ENCODE data around the gene MUTYH. TPM values are rescaled to one million over a fixed set of nuclear protein-coding genes. Genes with fewer than 3 reads are reported as not detected.
"Not testable (repeated sequence)": the region's sequence is repeated elsewhere in the genome, so short reads cannot be mapped to it uniquely, and the experiment has no call there.

MUTYH gene
- total RNA-seq, 1 donor from 2014 or later: 48.2 TPM

DNA sequence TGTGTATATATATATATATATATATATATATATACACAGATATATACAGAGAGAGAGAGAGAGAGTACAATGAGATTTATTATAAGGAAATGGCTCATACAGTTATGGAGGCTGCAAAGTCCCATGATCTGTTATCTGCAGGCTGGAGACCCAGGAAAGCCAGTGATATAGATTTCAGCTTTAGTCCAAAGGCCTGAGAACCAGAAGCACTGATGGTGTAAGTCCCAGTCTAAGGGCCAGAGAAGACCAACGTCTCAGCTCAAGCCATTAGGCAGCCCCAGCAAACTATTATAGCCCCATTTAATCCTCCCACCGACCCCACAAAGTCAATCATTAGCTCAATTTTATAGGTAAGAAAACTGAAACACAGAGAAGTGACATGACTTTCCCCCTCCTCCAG lies 48.5 kb downstream of the MUTYH start:
- no peak overlapping the region for H3K4me3 Mint-ChIP-seq

GRCh38 chr1:45291002-45291401 lies 49.2 kb downstream of the MUTYH start:
- H3K4me1 ChIP-seq; H3K4me3 ChIP-seq; H3K4me1 Mint-ChIP-seq; H3K9ac ChIP-seq; H3K27ac ChIP-seq; H3K36me3 ChIP-seq; DNase-seq (ENCODE audit: low spot score); H3K27me3 ChIP-seq; H3K4me3 Mint-ChIP-seq; H3K4me2 ChIP-seq; H3K9me3 ChIP-seq (ENCODE audit: low read depth); H3F3A ChIP-seq (ENCODE audit: low read depth); H3K36me3 Mint-ChIP-seq; H3K27me3 Mint-ChIP-seq (ENCODE audit: insufficient read depth, low read depth); H3K9me3 Mint-ChIP-seq; H4K20me1 ChIP-seq (ENCODE audit: low read depth); H3K27ac Mint-ChIP-seq; H2AFZ ChIP-seq (replicated peaks); H3K79me2 ChIP-seq (ENCODE audit: low read depth): not testable (repeated sequence)

More for the DNA sequence above, 48.5 kb downstream of the MUTYH start:
- H4K20me1 ChIP-seq (ENCODE audit: low read depth): no peaks in the 10 kb centered on the region
- no peaks in the 10 kb centered on the region for H3K36me3 ChIP-seq
- H3K4me2 ChIP-seq: no peak overlapping the region
- no peak for DNase-seq (ENCODE audit: low spot score)
- no peaks in the 10 kb centered on the region for H3K27me3 ChIP-seq
- no peak overlapping the region for H3K27ac ChIP-seq
- no peaks in the 10 kb centered on the region for H3F3A ChIP-seq (ENCODE audit: low read depth)
- H3K4me1 ChIP-seq: no peaks in the 10 kb centered on the region
- H3K79me2 ChIP-seq (ENCODE audit: low read depth): no peaks in the 10 kb centered on the region
- Mint-ChIP-seq H3K36me3 (no peaks in the 10 kb centered on the region), H3K27ac (no peak overlapping the region), H3K9me3 (no peaks in the 10 kb centered on the region), H3K4me1 (no peaks in the 10 kb centered on the region), H3K27me3 (ENCODE audit: insufficient read depth, low read depth) (peaks cover 5% of the 10 kb centered on the region)
- no peaks in the 10 kb centered on the region for H3K9me3 ChIP-seq (ENCODE audit: low read depth)
- no peak for TF ChIP-seq EZH2 (IDR thresholded peaks at IDR 0.05)
- H2AFZ ChIP-seq (replicated peaks): no peak overlapping the region
- no peak overlapping the region for H3K4me3 ChIP-seq
- H3K9ac ChIP-seq: no peak overlapping the region

- not testable (repeated sequence) for H3K27ac Mint-ChIP-seq; H3K4me3 ChIP-seq; H3K27me3 Mint-ChIP-seq (ENCODE audit: insufficient read depth, low read depth); H3K9me3 Mint-ChIP-seq; H3K79me2 ChIP-seq (ENCODE audit: low read depth); H3K27ac ChIP-seq; H4K20me1 ChIP-seq (ENCODE audit: low read depth); H3K4me3 Mint-ChIP-seq; H3K36me3 ChIP-seq; H3K36me3 Mint-ChIP-seq; H3F3A ChIP-seq (ENCODE audit: low read depth); H3K27me3 ChIP-seq; H2AFZ ChIP-seq (replicated peaks); H3K9ac ChIP-seq; H3K4me1 ChIP-seq; H3K9me3 ChIP-seq (ENCODE audit: low read depth); H3K4me2 ChIP-seq; H3K4me1 Mint-ChIP-seq; DNase-seq (ENCODE audit: low spot score)
These were observed 53.7 kb downstream of the MUTYH start for GRCh38 chr1:45286521-45286920.

DNA sequence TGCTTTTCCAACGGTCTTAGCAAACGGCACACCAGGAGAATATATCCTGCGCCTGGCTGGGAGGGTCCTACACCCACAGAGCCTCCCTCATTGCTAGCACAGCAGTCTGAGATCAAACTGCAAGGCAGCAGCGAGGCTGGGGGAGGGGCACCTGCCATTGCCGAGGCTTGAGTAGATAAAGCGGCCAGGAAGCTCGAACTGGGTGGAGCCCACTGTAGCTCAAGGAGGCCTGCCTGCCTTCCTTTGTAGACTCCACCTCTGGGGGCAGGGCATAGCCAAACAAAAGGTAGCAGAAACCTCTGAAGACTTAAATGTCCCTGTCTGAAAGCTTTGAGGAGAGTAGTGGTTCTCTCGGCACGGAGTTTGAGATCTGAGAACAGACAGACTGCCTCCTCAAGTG lies 55.4 kb downstream of the MUTYH start:
- not testable (repeated sequence) for DNase-seq (ENCODE audit: low spot score); H3K4me3 Mint-ChIP-seq; H3K27ac Mint-ChIP-seq; H3K27ac ChIP-seq; H3K4me1 Mint-ChIP-seq; H4K20me1 ChIP-seq (ENCODE audit: low read depth); H3K36me3 ChIP-seq; H3K4me2 ChIP-seq; H3K27me3 Mint-ChIP-seq (ENCODE audit: insufficient read depth, low read depth); H3K36me3 Mint-ChIP-seq; H3K4me3 ChIP-seq; H3K9me3 Mint-ChIP-seq; H3K79me2 ChIP-seq (ENCODE audit: low read depth); H3K4me1 ChIP-seq; H3K9ac ChIP-seq; H3K27me3 ChIP-seq; H3K9me3 ChIP-seq (ENCODE audit: low read depth); H2AFZ ChIP-seq (replicated peaks); H3F3A ChIP-seq (ENCODE audit: low read depth)

- Histone ChIP-seq H3K4me2 (no peak overlapping the region), H3K79me2 (ENCODE audit: low read depth) (no peaks in the 10 kb centered on the region), H3K4me3 (no peak overlapping the region), H3K9ac (no peak overlapping the region), H4K20me1 (ENCODE audit: low read depth) (no peaks in the 10 kb centered on the region), H3K4me1 (no peaks in the 10 kb centered on the region), H3K9me3 (ENCODE audit: low read depth) (no peaks in the 10 kb centered on the region), H3F3A (ENCODE audit: low read depth) (no peaks in the 10 kb centered on the region), H3K27me3 (no peaks in the 10 kb centered on the region), H3K27ac (no peak overlapping the region), H2AFZ (replicated peaks) (no peak overlapping the region), H3K36me3 (no peaks in the 10 kb centered on the region)
- H3K4me3 Mint-ChIP-seq: no peak overlapping the region
- H3K9me3 Mint-ChIP-seq: peaks cover 16% of the 10 kb centered on the region
- no peaks in the 10 kb centered on the region for H3K36me3 Mint-ChIP-seq
- no peak overlapping the region for H3K27ac Mint-ChIP-seq
- peaks cover 2% of the 10 kb centered on the region for H3K27me3 Mint-ChIP-seq (ENCODE audit: insufficient read depth, low read depth)
- no peaks in the 10 kb centered on the region for H3K4me1 Mint-ChIP-seq
- TF ChIP-seq EZH2 (IDR thresholded peaks at IDR 0.05) (no peak), CTCF (IDR thresholded peaks at IDR 0.05) (no peak), EZH2phosphoT487 (IDR thresholded peaks at IDR 0.05) (no peak)
- no peak for DNase-seq (ENCODE audit: low spot score)
These were observed 57.9 kb downstream of the MUTYH start for GRCh38 chr1:45282351-45282750.

Other genes with a start within 250 kb of the MUTYH start
- gene ZSWIM5, start 133.8 kb downstream of the MUTYH start, total RNA-seq (ENCODE audit: low replicate concordance): 5.8 and 7.1 TPM in 2 replicates
- 0.64 and 2.4 TPM in 2 replicates for gene HPDL, start 13.5 kb downstream of the MUTYH start, total RNA-seq (ENCODE audit: low replicate concordance)
- gene TOE1, start 270 bp downstream of the MUTYH start, total RNA-seq (ENCODE audit: low replicate concordance): 6.1 and 10.7 TPM in 2 replicates
- gene TESK2, start 150.7 kb upstream of the MUTYH start, total RNA-seq (ENCODE audit: low replicate concordance): 10.5 and 14.9 TPM in 2 replicates
- 1.7 TPM in 2 replicates for gene CCDC163, start 159.6 kb upstream of the MUTYH start, total RNA-seq (ENCODE audit: low replicate concordance)
- gene MMACHC, start 159.9 kb upstream of the MUTYH start, total RNA-seq (ENCODE audit: low replicate concordance): 3.1 and 5.8 TPM in 2 replicates
- 477 and 653 TPM in 2 replicates for gene PRDX1, start 181.4 kb upstream of the MUTYH start, total RNA-seq (ENCODE audit: low replicate concordance)
- 129 and 167 TPM in 2 replicates for gene AKR1A1, start 210.4 kb upstream of the MUTYH start, total RNA-seq (ENCODE audit: low replicate concordance)
- gene NASP, start 243.6 kb upstream of the MUTYH start, total RNA-seq (ENCODE audit: low replicate concordance): 337 and 436 TPM in 2 replicates

All from neural progenitor cell (in vitro differentiated cells).